ENCODE measurements around the gene CLP1.

CLP1 gene

DNA sequence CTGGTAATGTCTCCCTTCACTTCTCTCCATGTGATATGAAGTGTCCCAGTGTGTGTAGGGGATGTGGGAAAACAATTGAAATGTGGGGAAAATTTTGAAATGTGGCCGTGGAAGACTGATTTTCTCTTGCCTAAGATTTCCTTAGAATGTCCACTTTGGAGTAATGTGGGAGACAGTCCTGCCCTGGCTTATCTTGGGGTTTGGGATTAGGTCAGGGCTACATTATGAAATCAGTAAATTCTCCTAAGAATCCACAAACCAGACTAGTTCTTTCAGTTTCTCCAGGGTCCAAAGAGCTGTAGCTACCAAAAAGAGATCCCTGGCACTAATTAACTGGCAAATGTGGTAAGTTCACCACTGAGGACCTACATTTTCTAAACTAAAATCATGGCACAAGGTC is 30.7 kb upstream of the CLP1 start:
- H3K4me1 ChIP-seq (ENCODE audit: control insufficient read depth in 1 of 2, insufficient read depth in 2 of 2, low read length in 2 of 2) = no peaks in the 10 kb centered on the region
- no peaks in the 10 kb centered on the region for H3K36me3 ChIP-seq (ENCODE audit: control insufficient read depth in 1 of 2, insufficient read depth in 2 of 2, low read length in 2 of 2)
- no peak overlapping the region for H3K9ac ChIP-seq (ENCODE audit: low read depth in 1 of 2, low read length in 2 of 2)
- peaks cover 5% of the 10 kb centered on the region in 2 donors for H3K27me3 ChIP-seq (ENCODE audit: control insufficient read depth in 1 of 2, insufficient read depth in 2 of 2, low read length in 2 of 2)
- no peak overlapping the region for H3K4me3 ChIP-seq (ENCODE audit: low read depth in 1 of 2, low read length in 2 of 2)
- no peaks in the 10 kb centered on the region for H3K9me3 ChIP-seq (ENCODE audit: control insufficient read depth in 1 of 2, low read length in 2 of 2)
- no peak overlapping the region for H3K27ac ChIP-seq (ENCODE audit: low read depth, low read length)

DNA sequence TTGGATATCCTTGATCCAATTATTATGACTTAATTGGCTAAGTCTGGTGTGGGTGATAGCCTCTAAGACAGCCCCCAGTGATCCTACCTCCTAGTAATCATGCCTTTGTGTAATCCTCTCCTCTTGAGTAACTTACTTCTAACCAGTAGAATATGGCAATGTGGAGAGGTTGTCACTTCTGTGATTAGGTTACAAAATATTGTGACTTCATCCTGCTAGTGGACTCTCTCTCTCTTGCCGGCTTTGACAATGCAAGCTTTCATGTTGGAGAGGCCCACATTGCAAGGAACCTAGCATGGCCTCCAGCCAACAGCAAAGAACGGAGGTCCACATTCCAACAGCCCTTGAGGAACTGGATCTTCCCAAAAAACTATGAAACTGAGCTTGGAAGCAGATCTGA is 27.4 kb upstream of the CLP1 start:
- Histone ChIP-seq H3K9ac (ENCODE audit: low read depth in 1 of 2, low read length in 2 of 2) (no peak overlapping the region), H3K4me1 (ENCODE audit: control insufficient read depth in 1 of 2, insufficient read depth in 2 of 2, low read length in 2 of 2) (no peaks in the 10 kb centered on the region), H3K4me3 (ENCODE audit: low read depth in 1 of 2, low read length in 2 of 2) (no peak overlapping the region), H3K27ac (ENCODE audit: low read depth, low read length) (no peak overlapping the region), H3K9me3 (ENCODE audit: control insufficient read depth in 1 of 2, low read length in 2 of 2) (no peaks in the 10 kb centered on the region), H3K36me3 (ENCODE audit: control insufficient read depth in 1 of 2, insufficient read depth in 2 of 2, low read length in 2 of 2) (no peaks in the 10 kb centered on the region), H3K27me3 (ENCODE audit: control insufficient read depth in 1 of 2, insufficient read depth in 2 of 2, low read length in 2 of 2) (peaks cover 16 to 18% of the 10 kb centered on the region in 2 donors)

DNA sequence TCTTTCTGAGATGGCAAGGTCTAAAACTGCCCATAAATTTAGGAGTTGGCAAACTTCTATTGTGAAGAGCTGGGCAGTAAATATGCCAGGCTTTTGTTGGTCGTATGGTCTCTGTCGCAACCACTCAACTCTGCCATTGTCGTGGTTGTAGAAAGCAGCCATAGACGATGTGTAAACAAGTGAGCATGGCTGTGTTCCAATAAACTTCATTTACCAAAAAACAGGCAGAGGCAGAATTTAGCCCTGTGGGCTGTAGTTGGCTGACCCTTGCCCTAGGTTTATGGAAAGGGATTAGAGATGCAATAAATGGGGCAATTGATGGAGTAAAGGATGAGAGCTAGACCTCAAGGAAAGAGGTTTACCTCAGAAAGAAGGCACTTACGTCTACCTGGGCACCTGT is 25.4 kb upstream of the CLP1 start:
- Histone ChIP-seq H3K27me3 (ENCODE audit: control insufficient read depth in 1 of 2, insufficient read depth in 2 of 2, low read length in 2 of 2) (peaks cover 16 to 18% of the 10 kb centered on the region in 2 donors), H3K27ac (ENCODE audit: low read depth, low read length) (no peak overlapping the region), H3K4me1 (ENCODE audit: control insufficient read depth in 1 of 2, insufficient read depth in 2 of 2, low read length in 2 of 2) (no peaks in the 10 kb centered on the region), H3K36me3 (ENCODE audit: control insufficient read depth in 1 of 2, insufficient read depth in 2 of 2, low read length in 2 of 2) (no peaks in the 10 kb centered on the region), H3K9ac (ENCODE audit: low read depth in 1 of 2, low read length in 2 of 2) (no peak overlapping the region), H3K9me3 (ENCODE audit: control insufficient read depth in 1 of 2, low read length in 2 of 2) (no peaks in the 10 kb centered on the region), H3K4me3 (ENCODE audit: low read depth in 1 of 2, low read length in 2 of 2) (no peak overlapping the region)

DNA sequence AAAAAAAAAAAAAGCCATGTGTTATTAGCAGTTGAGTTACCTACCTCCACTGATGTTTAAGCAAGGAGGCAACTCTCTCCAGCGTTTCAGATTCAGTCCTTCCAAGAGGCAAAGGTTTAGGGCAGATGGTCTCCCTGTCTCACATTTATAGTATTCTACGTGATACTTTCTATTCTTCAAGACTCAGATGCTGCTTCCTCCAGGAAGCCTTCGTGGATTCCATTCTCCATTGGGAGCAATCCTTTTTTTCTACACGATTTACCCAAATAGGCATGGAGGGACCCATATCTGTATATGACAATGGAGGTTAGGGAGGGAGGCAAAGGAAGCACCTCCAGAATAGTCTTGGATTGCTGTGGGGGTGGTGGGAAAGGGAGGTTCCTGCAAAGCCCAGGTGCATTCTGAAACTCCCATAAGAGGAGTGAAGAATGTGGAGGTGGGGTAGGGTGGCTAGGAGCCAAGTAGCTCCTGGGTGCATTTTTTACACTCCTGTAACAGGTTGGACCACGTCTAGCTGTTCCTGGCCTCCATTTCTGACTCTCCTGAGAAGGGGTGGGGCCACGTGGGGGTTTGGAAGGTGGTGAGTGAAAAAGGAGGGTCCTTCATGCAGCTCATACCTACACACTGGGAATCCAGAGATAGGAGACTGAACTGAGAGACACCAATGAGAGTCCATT is 24.0 kb upstream of the CLP1 start:
- Histone ChIP-seq H3K27me3 (ENCODE audit: control insufficient read depth in 1 of 2, insufficient read depth in 2 of 2, low read length in 2 of 2) (peaks cover 18 to 27% of the 10 kb centered on the region in 2 donors), H3K4me1 (ENCODE audit: control insufficient read depth in 1 of 2, insufficient read depth in 2 of 2, low read length in 2 of 2) (peaks cover 2 to 8% of the 10 kb centered on the region in 2 donors), H3K27ac (ENCODE audit: low read depth, low read length) (no peak overlapping the region)

DNA sequence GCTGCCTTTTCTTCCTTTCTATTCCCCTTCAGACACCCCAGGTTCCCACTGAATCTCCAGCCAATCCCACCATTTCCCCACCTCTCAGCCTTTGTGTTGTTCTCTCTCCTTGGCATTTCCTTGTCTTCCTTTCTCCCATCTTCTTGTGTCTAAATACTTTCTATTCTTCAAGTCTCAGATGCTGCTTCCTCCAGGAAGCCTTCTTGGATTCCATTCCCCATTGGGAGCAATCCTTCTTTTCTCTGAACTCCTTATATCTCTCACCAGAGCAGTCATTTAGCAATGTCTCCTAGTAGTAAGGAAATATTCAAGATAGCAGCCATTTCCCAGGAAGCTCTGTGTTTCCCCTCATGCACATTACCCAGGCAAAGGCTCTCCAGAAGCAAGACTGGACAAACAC is 23.3 kb upstream of the CLP1 start:
- peaks cover 7 to 14% of the 10 kb centered on the region in 2 donors for H3K4me1 ChIP-seq (ENCODE audit: control insufficient read depth in 1 of 2, insufficient read depth in 2 of 2, low read length in 2 of 2)
- H3K36me3 ChIP-seq (ENCODE audit: control insufficient read depth in 1 of 2, insufficient read depth in 2 of 2, low read length in 2 of 2) = no peaks in the 10 kb centered on the region
- no peak overlapping the region for H3K9ac ChIP-seq (ENCODE audit: low read depth in 1 of 2, low read length in 2 of 2)
- H3K27ac ChIP-seq (ENCODE audit: low read depth, low read length) = no peak overlapping the region
- H3K4me3 ChIP-seq (ENCODE audit: low read depth in 1 of 2, low read length in 2 of 2) = no peak overlapping the region
- H3K9me3 ChIP-seq (ENCODE audit: control insufficient read depth in 1 of 2, low read length in 2 of 2) = no peaks in the 10 kb centered on the region
- peaks cover 18 to 35% of the 10 kb centered on the region in 2 donors for H3K27me3 ChIP-seq (ENCODE audit: control insufficient read depth in 1 of 2, insufficient read depth in 2 of 2, low read length in 2 of 2)

More for the DNA sequence above, 24.0 kb upstream of the CLP1 start:
- H3K9ac ChIP-seq (ENCODE audit: low read depth in 1 of 2, low read length in 2 of 2) = no peak overlapping the region
- no peaks in the 10 kb centered on the region for H3K36me3 ChIP-seq (ENCODE audit: control insufficient read depth in 1 of 2, insufficient read depth in 2 of 2, low read length in 2 of 2)
- no peak overlapping the region for H3K4me3 ChIP-seq (ENCODE audit: low read depth in 1 of 2, low read length in 2 of 2)
- no peaks in the 10 kb centered on the region for H3K9me3 ChIP-seq (ENCODE audit: control insufficient read depth in 1 of 2, low read length in 2 of 2)

DNA sequence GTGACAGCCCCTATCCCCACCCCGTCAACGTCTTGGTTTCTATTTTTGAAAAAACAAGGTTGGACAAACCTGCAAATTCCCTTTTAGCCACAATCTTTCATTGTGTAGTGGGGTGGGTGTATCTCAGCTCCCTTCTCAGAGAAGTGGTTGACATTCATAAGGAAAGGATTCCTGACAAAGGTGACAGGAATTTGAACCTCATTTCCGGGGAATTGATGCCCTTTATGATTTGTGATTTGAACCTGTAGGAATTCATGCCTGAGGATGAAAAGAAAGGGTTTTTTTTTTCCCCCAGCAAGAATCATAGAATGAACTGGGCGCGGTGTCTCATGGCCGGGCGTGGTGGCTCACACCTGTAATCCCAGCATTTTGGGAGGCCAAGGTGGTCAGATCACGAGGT is 22.3 kb upstream of the CLP1 start:
- H3K27ac ChIP-seq (ENCODE audit: low read depth, low read length) = no peak overlapping the region
- no peaks in the 10 kb centered on the region for H3K9me3 ChIP-seq (ENCODE audit: control insufficient read depth in 1 of 2, low read length in 2 of 2)
- H3K36me3 ChIP-seq (ENCODE audit: control insufficient read depth in 1 of 2, insufficient read depth in 2 of 2, low read length in 2 of 2) = no peaks in the 10 kb centered on the region
- H3K9ac ChIP-seq (ENCODE audit: low read depth in 1 of 2, low read length in 2 of 2) = no peak overlapping the region
- H3K4me1 ChIP-seq (ENCODE audit: control insufficient read depth in 1 of 2, insufficient read depth in 2 of 2, low read length in 2 of 2) = peaks cover 7 to 20% of the 10 kb centered on the region in 2 donors
- H3K4me3 ChIP-seq (ENCODE audit: low read depth in 1 of 2, low read length in 2 of 2) = no peak overlapping the region
- H3K27me3 ChIP-seq (ENCODE audit: control insufficient read depth in 1 of 2, insufficient read depth in 2 of 2, low read length in 2 of 2) = peaks cover 25 to 41% of the 10 kb centered on the region in 2 donors

DNA sequence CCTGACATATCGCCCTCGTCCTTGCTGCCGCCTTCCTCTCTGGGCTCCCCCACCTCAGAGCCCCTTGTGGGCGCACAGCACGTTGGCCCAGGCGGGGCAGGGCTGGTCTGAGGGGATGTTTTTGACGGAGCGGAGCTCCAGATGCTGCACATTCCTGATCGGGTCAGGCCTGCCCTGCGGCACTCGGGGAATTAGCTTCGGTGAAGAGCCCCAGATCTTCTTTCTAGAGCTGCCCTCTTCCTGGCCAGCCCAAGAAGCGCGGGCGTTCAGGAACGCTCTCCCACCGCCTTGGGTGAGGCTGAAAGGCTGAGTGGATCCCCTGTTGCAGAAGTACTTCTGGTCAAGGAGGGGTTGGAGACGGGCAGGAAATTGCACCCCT is 19.9 kb upstream of the CLP1 start:
- Histone ChIP-seq H3K9ac (ENCODE audit: low read depth in 1 of 2, low read length in 2 of 2) (no peak overlapping the region), H3K9me3 (ENCODE audit: control insufficient read depth in 1 of 2, low read length in 2 of 2) (no peaks in the 10 kb centered on the region), H3K27me3 (ENCODE audit: control insufficient read depth in 1 of 2, insufficient read depth in 2 of 2, low read length in 2 of 2) (peaks cover 20 to 36% of the 10 kb centered on the region in 2 donors), H3K4me3 (ENCODE audit: low read depth in 1 of 2, low read length in 2 of 2) (peak overlapping the region; percentile 69 to 78), H3K4me1 (ENCODE audit: control insufficient read depth in 1 of 2, insufficient read depth in 2 of 2, low read length in 2 of 2) (peaks cover 7 to 20% of the 10 kb centered on the region in 2 donors), H3K27ac (ENCODE audit: low read depth, low read length) (no peak overlapping the region), H3K36me3 (ENCODE audit: control insufficient read depth in 1 of 2, insufficient read depth in 2 of 2, low read length in 2 of 2) (no peaks in the 10 kb centered on the region)

DNA sequence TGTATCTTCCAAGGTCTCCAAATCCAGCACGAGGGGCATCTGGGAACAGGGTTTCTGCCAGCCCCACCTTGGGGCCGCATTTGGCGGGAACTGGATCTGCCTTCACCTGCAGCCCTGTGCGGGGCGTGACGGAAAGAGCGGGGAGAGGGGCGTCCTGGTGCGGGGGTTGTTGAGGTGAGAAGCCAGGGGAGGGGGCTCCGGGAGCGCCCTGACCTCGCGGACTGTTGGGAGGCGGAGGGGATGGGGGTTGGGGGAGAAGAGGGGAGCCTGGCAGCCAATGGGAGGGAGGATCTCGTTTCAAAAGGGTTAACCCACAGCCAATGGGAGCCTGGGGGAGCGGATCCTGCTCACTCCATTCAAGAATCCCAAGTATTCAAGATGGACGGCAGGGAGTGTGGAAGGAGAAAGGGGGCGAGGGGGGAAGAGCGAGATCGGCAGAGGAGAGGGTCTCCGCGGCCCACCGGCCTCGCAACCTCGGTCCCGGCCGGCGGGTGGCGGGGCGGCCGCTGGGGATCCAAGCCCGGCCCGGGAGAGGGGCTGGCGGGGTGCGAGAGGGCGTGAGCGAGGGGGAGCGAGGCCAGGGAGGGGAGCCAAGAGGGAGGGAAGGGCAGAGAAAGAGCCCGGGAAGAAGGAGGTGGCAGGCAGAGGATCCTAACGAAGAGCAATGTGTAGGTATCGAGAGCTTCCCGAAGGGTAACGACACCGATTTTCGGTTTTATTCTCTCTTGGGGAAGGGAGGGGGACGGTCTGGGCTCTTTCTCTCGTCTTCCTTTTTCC is 19.4 kb upstream of the CLP1 start:
- Histone ChIP-seq H3K9me3 (ENCODE audit: control insufficient read depth in 1 of 2, low read length in 2 of 2) (no peaks in the 10 kb centered on the region), H3K27ac (ENCODE audit: low read depth, low read length) (peak overlapping the region; percentile 28), H3K4me1 (ENCODE audit: control insufficient read depth in 1 of 2, insufficient read depth in 2 of 2, low read length in 2 of 2) (peaks cover 7 to 20% of the 10 kb centered on the region in 2 donors), H3K36me3 (ENCODE audit: control insufficient read depth in 1 of 2, insufficient read depth in 2 of 2, low read length in 2 of 2) (no peaks in the 10 kb centered on the region), H3K27me3 (ENCODE audit: control insufficient read depth in 1 of 2, insufficient read depth in 2 of 2, low read length in 2 of 2) (peaks cover 20 to 36% of the 10 kb centered on the region in 2 donors), H3K4me3 (ENCODE audit: low read depth in 1 of 2, low read length in 2 of 2) (peak overlapping the region; percentile 69 to 78), H3K9ac (ENCODE audit: low read depth in 1 of 2, low read length in 2 of 2) (peak overlapping the region; percentile 54 to 64)

DNA sequence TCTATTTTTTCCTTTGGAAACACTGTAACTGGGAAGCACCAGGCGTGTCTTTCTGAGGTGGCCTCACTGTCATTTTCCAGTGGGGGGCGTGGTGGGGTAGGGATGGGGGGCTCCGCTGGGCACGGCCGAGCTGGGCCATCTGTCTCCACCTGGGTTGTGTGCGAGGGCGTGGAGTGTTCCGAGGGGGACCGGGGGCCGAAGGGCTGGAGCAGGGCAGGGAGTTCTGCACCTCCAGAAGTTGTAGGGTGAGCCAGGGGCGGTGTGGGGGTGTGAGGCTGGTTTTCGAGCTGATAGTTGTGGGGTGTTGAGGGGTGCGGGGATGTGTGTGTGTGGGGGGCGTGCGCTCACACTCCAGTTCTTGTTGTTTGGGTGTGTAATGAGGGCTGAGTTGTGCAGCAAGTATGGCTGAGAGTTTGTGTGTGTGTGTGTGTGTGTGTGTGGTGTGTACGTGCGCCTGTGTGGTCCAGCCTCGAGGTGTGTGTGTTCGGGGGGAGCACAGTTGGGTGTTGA is 18.7 kb upstream of the CLP1 start:
- Histone ChIP-seq H3K4me1 (ENCODE audit: control insufficient read depth in 1 of 2, insufficient read depth in 2 of 2, low read length in 2 of 2) (peaks cover 7 to 20% of the 10 kb centered on the region in 2 donors), H3K27ac (ENCODE audit: low read depth, low read length) (no peak overlapping the region), H3K36me3 (ENCODE audit: control insufficient read depth in 1 of 2, insufficient read depth in 2 of 2, low read length in 2 of 2) (no peaks in the 10 kb centered on the region), H3K9ac (ENCODE audit: low read depth in 1 of 2, low read length in 2 of 2) (peak overlapping the region; percentile 54 to 64), H3K4me3 (ENCODE audit: low read depth in 1 of 2, low read length in 2 of 2) (peak overlapping the region; percentile 69 to 78), H3K9me3 (ENCODE audit: control insufficient read depth in 1 of 2, low read length in 2 of 2) (no peaks in the 10 kb centered on the region), H3K27me3 (ENCODE audit: control insufficient read depth in 1 of 2, insufficient read depth in 2 of 2, low read length in 2 of 2) (peaks cover 14 to 32% of the 10 kb centered on the region in 2 donors)

DNA sequence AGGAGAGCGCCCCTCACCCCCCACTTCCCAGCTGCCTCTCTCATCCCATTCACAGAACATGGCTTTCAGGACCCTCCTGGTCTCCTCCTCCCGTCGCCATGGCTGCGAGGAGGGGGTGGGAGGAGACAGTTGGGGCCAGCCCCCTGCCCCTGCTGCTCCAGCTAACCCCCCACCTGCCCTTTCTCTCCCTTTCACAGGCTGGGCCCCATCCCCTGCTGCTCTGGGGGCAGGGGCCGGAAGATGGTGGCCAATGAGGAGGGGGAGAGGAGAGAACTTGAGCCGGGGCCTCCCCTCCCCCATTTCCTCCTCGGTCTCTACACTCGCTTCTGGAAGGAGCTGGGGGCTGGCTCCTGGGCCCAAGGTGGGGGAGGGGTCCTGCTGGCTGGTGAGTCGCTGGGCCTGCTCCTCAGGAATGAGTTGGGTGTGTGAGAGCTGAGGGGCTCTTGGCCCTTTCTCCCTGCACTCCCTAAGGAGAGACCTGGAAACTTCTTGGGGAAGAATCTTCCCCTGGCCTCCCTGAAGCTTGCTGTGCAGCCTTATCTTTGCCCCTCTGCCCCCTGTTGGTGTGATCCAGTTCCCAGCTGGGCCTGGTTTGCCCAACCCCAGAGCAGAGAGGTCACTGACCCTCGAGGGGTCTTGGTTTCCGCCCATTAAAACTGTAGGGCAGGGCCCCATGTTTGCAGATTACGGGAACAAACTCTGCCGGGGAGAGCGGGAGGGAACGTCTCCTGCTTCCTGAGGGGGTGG is 18.1 kb upstream of the CLP1 start:
- Histone ChIP-seq H3K9ac (ENCODE audit: low read depth in 1 of 2, low read length in 2 of 2) (no peak overlapping the region), H3K4me1 (ENCODE audit: control insufficient read depth in 1 of 2, insufficient read depth in 2 of 2, low read length in 2 of 2) (peaks cover 9 to 20% of the 10 kb centered on the region in 2 donors), H3K36me3 (ENCODE audit: control insufficient read depth in 1 of 2, insufficient read depth in 2 of 2, low read length in 2 of 2) (no peaks in the 10 kb centered on the region), H3K9me3 (ENCODE audit: control insufficient read depth in 1 of 2, low read length in 2 of 2) (no peaks in the 10 kb centered on the region), H3K27me3 (ENCODE audit: control insufficient read depth in 1 of 2, insufficient read depth in 2 of 2, low read length in 2 of 2) (peaks cover 9 to 27% of the 10 kb centered on the region in 2 donors), H3K27ac (ENCODE audit: low read depth, low read length) (no peak overlapping the region), H3K4me3 (ENCODE audit: low read depth in 1 of 2, low read length in 2 of 2) (peak overlapping the region; percentile 69 to 78)
